Upper lobe of right lung (tissue), 1 donor: ENCODE measurements around the gene RUNX1. TPM values are rescaled to one million over a fixed set of nuclear protein-coding genes. Genes with fewer than 3 reads are reported as not detected.
A peak's percentile ranks its signal among the peaks of the same experiment; 100 is the strongest.

Source experiments
- ATAC-seq: fragments of 200-7000 bp; cut with Tn5 transposase; one replicate; pipeline ENCODE4 v1.9.1; 2020; ENCODE audit warnings: mild to moderate bottlenecking, moderate library complexity
- DNase-seq: peaks from one replicate; pipeline ENCODE4 v3.0.0-alpha.2; 2020
- H3K27ac ChIP-seq: fragments of 200-600 bp; one replicate; pipeline ENCODE4 v1.8.0; 2022
- H3K27me3 ChIP-seq: fragments of 200-600 bp; one replicate; pipeline ENCODE4 v1.8.0; 2022; ENCODE audit warnings: mild to moderate bottlenecking
- H3K36me3 ChIP-seq: fragments of 200-600 bp; one replicate; pipeline ENCODE4 v1.8.0; 2022
- H3K4me1 ChIP-seq: fragments of 200-600 bp; one replicate; pipeline ENCODE4 v1.8.0; 2022
- H3K4me3 ChIP-seq: fragments of 200-600 bp; one replicate; pipeline ENCODE4 v1.8.0; 2022; ENCODE audit warnings: mild to moderate bottlenecking
- H3K9me3 ChIP-seq: fragments of 200-600 bp; one replicate; pipeline ENCODE4 v1.8.0; 2022
- intact Hi-C: fragments of 100-400 bp; cut with DNase I; formaldehyde crosslinking; loops from one replicate; pipeline ENCODE4 v1.11.0; 2022
- total RNA-seq: library from RNA; stranded (reverse); fragmentation: NEBNext Ultra II Directional; extraction: Animal tissue kit (Norgen Biotek cat#: 25700); gene quantifications from one replicate; pipeline ENCODE4 v1.2.1, GENCODE V29; 2021
- TF ChIP-seq, protein P1 (sequence below): fragments of 200-600 bp; IDR thresholded peaks from one replicate; pipeline ENCODE4 v1.8.0; 2022; ENCODE audit warnings: antibody characterized with exemption
- donor health status: DM: no; HTN: yes; CAD: no; lungs with severe emphysema.

The RUNX1 gene
- total RNA-seq, 1 donor from 2014 or later = 86.9 TPM

- TF ChIP-seq, protein P1, sequence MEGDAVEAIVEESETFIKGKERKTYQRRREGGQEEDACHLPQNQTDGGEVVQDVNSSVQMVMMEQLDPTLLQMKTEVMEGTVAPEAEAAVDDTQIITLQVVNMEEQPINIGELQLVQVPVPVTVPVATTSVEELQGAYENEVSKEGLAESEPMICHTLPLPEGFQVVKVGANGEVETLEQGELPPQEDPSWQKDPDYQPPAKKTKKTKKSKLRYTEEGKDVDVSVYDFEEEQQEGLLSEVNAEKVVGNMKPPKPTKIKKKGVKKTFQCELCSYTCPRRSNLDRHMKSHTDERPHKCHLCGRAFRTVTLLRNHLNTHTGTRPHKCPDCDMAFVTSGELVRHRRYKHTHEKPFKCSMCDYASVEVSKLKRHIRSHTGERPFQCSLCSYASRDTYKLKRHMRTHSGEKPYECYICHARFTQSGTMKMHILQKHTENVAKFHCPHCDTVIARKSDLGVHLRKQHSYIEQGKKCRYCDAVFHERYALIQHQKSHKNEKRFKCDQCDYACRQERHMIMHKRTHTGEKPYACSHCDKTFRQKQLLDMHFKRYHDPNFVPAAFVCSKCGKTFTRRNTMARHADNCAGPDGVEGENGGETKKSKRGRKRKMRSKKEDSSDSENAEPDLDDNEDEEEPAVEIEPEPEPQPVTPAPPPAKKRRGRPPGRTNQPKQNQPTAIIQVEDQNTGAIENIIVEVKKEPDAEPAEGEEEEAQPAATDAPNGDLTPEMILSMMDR = no peak
- intact Hi-C loops = no loop called here
- Histone ChIP-seq H3K9me3 (no peaks in the 10 kb centered on the region), H3K27ac (peak overlapping the region; percentile 43), H3K36me3 (no peaks in the 10 kb centered on the region), H3K4me3 (no peak overlapping the region), H3K4me1 (no peaks in the 10 kb centered on the region), H3K27me3 (no peaks in the 10 kb centered on the region)
- ATAC-seq (no peak), DNase-seq (no peak)
These were observed 65.4 kb downstream of the RUNX1 start for GRCh38 chr21:34983680-34984086.

DNA sequence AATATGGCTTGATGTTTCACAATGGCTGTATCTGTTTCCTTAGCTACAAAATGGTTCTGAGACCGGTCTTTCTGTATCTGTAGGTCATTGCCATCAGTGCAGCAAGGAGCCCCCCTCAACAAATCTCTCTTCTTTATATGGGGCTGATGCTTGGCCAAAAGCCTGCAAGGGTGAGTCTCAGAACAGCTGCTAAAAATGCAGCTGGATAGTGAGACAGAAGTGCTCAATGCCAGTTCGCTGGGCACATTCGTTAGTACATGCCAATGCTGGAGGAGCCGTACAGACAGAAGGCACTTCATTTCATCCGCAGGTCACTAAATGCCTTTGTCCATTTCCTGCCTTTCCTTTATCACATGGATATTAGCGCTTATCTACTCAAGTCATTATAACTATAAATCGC lies 67.3 kb downstream of the RUNX1 start:
- no peak overlapping the region for H3K4me3 ChIP-seq
- H3K27me3 ChIP-seq = no peaks in the 10 kb centered on the region
- intact Hi-C loops = no loop called here
- H3K36me3 ChIP-seq = no peaks in the 10 kb centered on the region
- no peaks in the 10 kb centered on the region for H3K4me1 ChIP-seq
- H3K9me3 ChIP-seq = no peaks in the 10 kb centered on the region
- ATAC-seq (no peak), DNase-seq (no peak)
- no peak overlapping the region for H3K27ac ChIP-seq
- TF ChIP-seq, protein P1 = no peak

- Histone ChIP-seq H3K4me1 (no peaks in the 10 kb centered on the region), H3K27ac (no peak overlapping the region), H3K4me3 (no peak overlapping the region), H3K27me3 (no peaks in the 10 kb centered on the region), H3K36me3 (no peaks in the 10 kb centered on the region), H3K9me3 (no peaks in the 10 kb centered on the region)
- intact Hi-C loops = no loop called here
- DNase-seq (no peak), ATAC-seq (no peak)
- TF ChIP-seq, protein P1 = no peak
These were observed 68.5 kb downstream of the RUNX1 start for GRCh38 chr21:34980423-34981115.

- TF ChIP-seq, protein P1 = no peak
- H3K4me1 ChIP-seq = no peaks in the 10 kb centered on the region
- H3K9me3 ChIP-seq = no peaks in the 10 kb centered on the region
- no peaks in the 10 kb centered on the region for H3K36me3 ChIP-seq
- no peak overlapping the region for H3K27ac ChIP-seq
- ATAC-seq = no peak
- H3K4me3 ChIP-seq = no peak overlapping the region
- intact Hi-C loops = no loop called here
- H3K27me3 ChIP-seq = no peaks in the 10 kb centered on the region
- no peak for DNase-seq
These were observed 69.7 kb downstream of the RUNX1 start for GRCh38 chr21:34979383-34979782.

GRCh38 chr21:34977333-34977732 lies 71.8 kb downstream of the RUNX1 start:
- Histone ChIP-seq H3K4me1 (no peaks in the 10 kb centered on the region), H3K9me3 (no peaks in the 10 kb centered on the region), H3K36me3 (no peaks in the 10 kb centered on the region), H3K27ac (no peak overlapping the region), H3K27me3 (no peaks in the 10 kb centered on the region), H3K4me3 (no peak overlapping the region)
- TF ChIP-seq, protein P1 = no peak
- intact Hi-C loops = no loop called here
- DNase-seq (no peak), ATAC-seq (no peak)
